MM.1S (cell line): ENCODE results near the gene NIPSNAP3A.

ENCODE experiments used
- DNase-seq: peaks from one replicate; pipeline ENCODE4 v3.0.0-alpha.2; 2015
- H2AFZ ChIP-seq: fragments of 300-600 bp; sonication (generic); 2 replicates; pipeline ENCODE4 v1.6.0; 2016; ENCODE audit warnings: antibody characterized with exemption, low read length
- H3F3A ChIP-seq: fragments of 300-600 bp; sonication (generic); 2 replicates; pipeline ENCODE4 v1.6.1; 2016; ENCODE audit warnings: mild to moderate bottlenecking, antibody characterized with exemption, low read length, moderate library complexity, mixed read lengths; ENCODE audit not compliant: insufficient read depth
- H3K27ac ChIP-seq: fragments of 300-600 bp; sonication (generic); 2 replicates; pipeline ENCODE4 v1.5.1; 2016; ENCODE audit warnings: mild to moderate bottlenecking, low read length
- H3K27me3 ChIP-seq: fragments of 300-600 bp; sonication (generic); replicated peaks from 2 replicates; pipeline ENCODE4 v1.6.0; 2016; ENCODE audit warnings: low read length; ENCODE audit not compliant: insufficient read depth
- H3K36me3 ChIP-seq: fragments of 300-600 bp; sonication (generic); replicated peaks from 2 replicates; pipeline ENCODE4 v1.6.1; 2016; ENCODE audit warnings: mild to moderate bottlenecking, low read length, mixed read lengths; ENCODE audit not compliant: insufficient read depth
- H3K4me1 ChIP-seq: fragments of 300-600 bp; sonication (generic); 2 replicates; pipeline ENCODE4 v1.6.1; 2016; ENCODE audit warnings: low read length, mixed read lengths
- H3K4me2 ChIP-seq: fragments of 300-600 bp; sonication (generic); 2 replicates; pipeline ENCODE4 v1.6.0; 2016; ENCODE audit warnings: low read depth, low read length
- H3K4me3 ChIP-seq: fragments of 300-600 bp; sonication (generic); 2 replicates; pipeline ENCODE4 v1.5.1; 2016; ENCODE audit warnings: low read length, mixed read lengths
- H3K79me2 ChIP-seq: fragments of 300-600 bp; sonication (generic); 2 replicates; pipeline ENCODE4 v1.6.1; 2016; ENCODE audit warnings: mixed run types, low read length, mixed read lengths
- H3K9ac ChIP-seq: fragments of 300-600 bp; sonication (generic); 2 replicates; pipeline ENCODE4 v1.6.1; 2016; ENCODE audit warnings: low read length, mixed read lengths
- H3K9me2 ChIP-seq: fragments of 300-600 bp; sonication (generic); replicated peaks from 2 replicates; pipeline ENCODE4 v1.6.1; 2016; ENCODE audit warnings: mild to moderate bottlenecking, low read length, mixed read lengths; ENCODE audit not compliant: insufficient read depth
- H3K9me3 ChIP-seq: fragments of 300-600 bp; sonication (generic); replicated peaks from 2 replicates; pipeline ENCODE4 v1.6.1; 2016; ENCODE audit warnings: mild to moderate bottlenecking, low read length, mixed read lengths; ENCODE audit not compliant: insufficient read depth
- H4K20me1 ChIP-seq: fragments of 300-600 bp; sonication (generic); 2 replicates; pipeline ENCODE4 v1.6.1; 2016; ENCODE audit warnings: mild to moderate bottlenecking, low read length, moderate library complexity, mixed read lengths; ENCODE audit not compliant: insufficient read depth
- CTCF ChIP-seq: fragments of 300-600 bp; sonication (generic); IDR thresholded peaks from 2 replicates; pipeline ENCODE4 v1.5.1; 2016; ENCODE audit warnings: antibody characterized with exemption, low read length, mixed read lengths
- EZH2 ChIP-seq: fragments of 300-600 bp; sonication (generic); optimal IDR thresholded peaks from 2 replicates; pipeline ENCODE3; 2017; ENCODE audit warnings: low read depth, mild to moderate bottlenecking, antibody characterized with exemption, low read length, mixed read lengths
- EZH2phosphoT487 ChIP-seq: fragments of 300-600 bp; sonication (generic); IDR thresholded peaks from 2 replicates; pipeline ENCODE4 v1.6.1; 2018; ENCODE audit warnings: antibody characterized with exemption, low read length

Gene NIPSNAP3A

GRCh38 chr9:104778802-104779201, 31.3 kb downstream of the NIPSNAP3A start:
- DNase-seq: no peak
- Histone ChIP-seq H3K4me3 (no peak overlapping the region), H3K4me2 (no peak overlapping the region), H3K79me2 (no peaks in the 10 kb centered on the region), H3F3A (peaks cover 4% of the 10 kb centered on the region; the same call in 1 of the 2 replicates), H3K27me3 (no peaks in the 10 kb centered on the region), H4K20me1 (no peaks in the 10 kb centered on the region), H2AFZ (no peak overlapping the region), H3K9me2 (no peaks in the 10 kb centered on the region), H3K4me1 (peaks cover 18% of the 10 kb centered on the region), H3K9me3 (no peaks in the 10 kb centered on the region), H3K36me3 (no peaks in the 10 kb centered on the region), H3K27ac (no peak overlapping the region), H3K9ac (no peak overlapping the region)
- no peak for TF ChIP-seq CTCF
- no peak for TF ChIP-seq EZH2phosphoT487
- TF ChIP-seq EZH2: no peak

GRCh38 chr9:104779334-104779733, 31.9 kb downstream of the NIPSNAP3A start:
- H3K79me2 ChIP-seq: no peaks in the 10 kb centered on the region
- H2AFZ ChIP-seq: no peak overlapping the region
- no peaks in the 10 kb centered on the region for H4K20me1 ChIP-seq
- H3K4me2 ChIP-seq: no peak overlapping the region
- no peaks in the 10 kb centered on the region for H3K36me3 ChIP-seq
- H3K9ac ChIP-seq: no peak overlapping the region
- no peaks in the 10 kb centered on the region for H3K27me3 ChIP-seq
- H3K9me2 ChIP-seq: no peaks in the 10 kb centered on the region
- TF ChIP-seq CTCF (no peak), EZH2phosphoT487 (no peak), EZH2 (no peak)
- H3K27ac ChIP-seq: no peak overlapping the region
- DNase-seq: no peak
- H3F3A ChIP-seq: peaks cover 4% of the 10 kb centered on the region
- H3K4me3 ChIP-seq: no peak overlapping the region
- peaks cover 23% of the 10 kb centered on the region for H3K4me1 ChIP-seq
- no peaks in the 10 kb centered on the region for H3K9me3 ChIP-seq

GRCh38 chr9:104779946-104780535, 32.6 kb downstream of the NIPSNAP3A start:
- Histone ChIP-seq H2AFZ (no peak overlapping the region), H3K36me3 (no peaks in the 10 kb centered on the region), H3K4me1 (peaks cover 23% of the 10 kb centered on the region), H3K9ac (no peak overlapping the region), H3K4me2 (no peak overlapping the region), H3K9me2 (no peaks in the 10 kb centered on the region), H3K27me3 (no peaks in the 10 kb centered on the region), H3K27ac (no peak overlapping the region), H3F3A (peaks cover 4% of the 10 kb centered on the region), H3K9me3 (no peaks in the 10 kb centered on the region), H4K20me1 (no peaks in the 10 kb centered on the region), H3K4me3 (no peak overlapping the region), H3K79me2 (no peaks in the 10 kb centered on the region)
- no peak for DNase-seq
- TF ChIP-seq CTCF: no peak
- no peak for TF ChIP-seq EZH2phosphoT487
- TF ChIP-seq EZH2: no peak
